ENCODE data around the gene TNNT3.
"Not testable (repeated sequence)": the region's sequence is repeated elsewhere in the genome, so short reads cannot be mapped to it uniquely, and the experiment has no call there.

Gene TNNT3

GRCh38 chr11:1935156-1936071, 15.9 kb downstream of the TNNT3 start:
- DNase-seq (ENCODE audit: low read depth): no peak

- no peak for DNase-seq (ENCODE audit: low read depth)
Observed at GRCh38 chr11:1936072-1936780, 16.7 kb downstream of the TNNT3 start.

- DNase-seq (ENCODE audit: low read depth): no peak
Observed at GRCh38 chr11:1936781-1937615, 17.5 kb downstream of the TNNT3 start.

GRCh38 chr11:1937616-1938342, 18.3 kb downstream of the TNNT3 start:
- DNase-seq (ENCODE audit: low read depth): no peak

- no peak for DNase-seq (ENCODE audit: low read depth)
Observed at GRCh38 chr11:1938343-1939005, 19.0 kb downstream of the TNNT3 start.

- DNase-seq (ENCODE audit: low read depth): no peak
Observed at GRCh38 chr11:1939006-1939625, 19.6 kb downstream of the TNNT3 start.

- not testable (repeated sequence) for DNase-seq (ENCODE audit: low read depth)
Observed at GRCh38 chr11:1939788-1940187, 20.3 kb downstream of the TNNT3 start.

GRCh38 chr11:1942558-1943260, 23.2 kb downstream of the TNNT3 start:
- no peak for DNase-seq (ENCODE audit: low read depth)

GRCh38 chr11:1943576-1943975, 24.1 kb downstream of the TNNT3 start:
- no peak for DNase-seq (ENCODE audit: low read depth)

GRCh38 chr11:1943977-1944376, 24.5 kb downstream of the TNNT3 start:
- no peak for DNase-seq (ENCODE audit: low read depth)

GRCh38 chr11:1946812-1947484, 27.4 kb downstream of the TNNT3 start, which contains the start of gene MRPL23:
MRPL23 (plus strand) TSS chr11:1947332; CDS start chr11:1947363, 31 bp downstream.
- DNase-seq (ENCODE audit: low read depth): no peak

GRCh38 chr11:1947592-1948237, 28.2 kb downstream of the TNNT3 start:
- no peak for DNase-seq (ENCODE audit: low read depth)

- DNase-seq (ENCODE audit: low read depth): no peak
Observed at GRCh38 chr11:1948389-1948788, 28.9 kb downstream of the TNNT3 start.

- DNase-seq (ENCODE audit: low read depth): no peak
Observed at GRCh38 chr11:1949302-1949701, 29.8 kb downstream of the TNNT3 start.

GRCh38 chr11:1949922-1950321, 30.4 kb downstream of the TNNT3 start:
- no peak for DNase-seq (ENCODE audit: low read depth)

GRCh38 chr11:1952806-1953482, 33.4 kb downstream of the TNNT3 start:
- no peak for DNase-seq (ENCODE audit: low read depth)

- no peak for DNase-seq (ENCODE audit: low read depth)
Observed at GRCh38 chr11:1953489-1954266, 34.2 kb downstream of the TNNT3 start.

Data from activated T-helper 1 cell treated with Interleukin-2 at 50 U/mL for 16 hours (primary cell).